Pons (tissue), 1 donor: ENCODE data around the gene COL2A1.

Experiments used
- DNase-seq: peaks from one replicate; pipeline ENCODE4 v3.0.0-alpha.2; 2016; ENCODE audit warnings: low spot score

COL2A1 gene

DNA sequence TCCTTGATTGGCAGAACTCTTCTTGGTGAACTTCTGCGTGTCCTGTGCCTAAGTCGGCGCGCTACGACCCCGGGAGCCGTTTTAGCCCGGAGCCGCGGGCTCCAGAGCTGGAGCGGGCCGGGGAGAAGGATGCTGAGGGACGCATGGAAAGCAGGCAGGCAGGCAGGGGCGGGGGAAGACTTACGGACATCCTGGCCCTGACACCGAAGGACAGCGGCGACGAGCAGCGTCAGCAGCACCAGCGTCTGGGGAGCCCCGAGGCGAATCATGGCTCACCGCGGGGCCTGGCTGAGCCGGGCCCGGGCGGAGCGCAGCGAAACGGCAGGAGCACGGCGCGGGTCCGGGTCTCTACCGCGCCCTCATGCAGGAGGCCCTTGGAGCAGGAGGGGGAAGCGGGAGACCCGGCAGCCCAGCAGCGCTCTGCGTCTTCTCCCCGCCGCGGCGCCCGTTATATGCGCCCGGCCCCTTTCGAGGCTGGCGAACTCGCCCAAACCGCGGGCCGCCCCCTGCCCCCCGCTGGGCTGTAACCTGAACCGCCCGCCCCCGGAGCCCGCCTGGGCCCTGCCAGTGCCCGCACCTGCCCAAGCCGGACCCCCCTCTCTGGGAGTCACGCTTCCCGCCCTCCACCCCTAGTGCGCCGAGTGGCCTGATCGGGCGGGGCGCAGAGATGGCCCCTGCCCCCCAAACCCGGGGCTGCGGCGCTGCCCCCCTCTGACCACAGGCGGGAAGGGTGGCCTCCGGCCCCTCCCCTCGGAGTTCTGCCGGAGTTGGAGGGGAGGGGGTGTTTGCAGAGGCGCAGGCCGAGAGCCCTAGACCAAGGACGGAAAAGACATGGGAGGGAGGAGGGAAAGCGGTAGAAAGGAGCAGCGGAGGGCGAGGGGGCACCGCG is at the start of gene COL2A1:
Gene COL2A1, minus strand, starts transcription at position 424 of the 889 bp plus-strand sequence. Its CDS starts 155 bp downstream, at position 269.
- no peak for DNase-seq

DNA sequence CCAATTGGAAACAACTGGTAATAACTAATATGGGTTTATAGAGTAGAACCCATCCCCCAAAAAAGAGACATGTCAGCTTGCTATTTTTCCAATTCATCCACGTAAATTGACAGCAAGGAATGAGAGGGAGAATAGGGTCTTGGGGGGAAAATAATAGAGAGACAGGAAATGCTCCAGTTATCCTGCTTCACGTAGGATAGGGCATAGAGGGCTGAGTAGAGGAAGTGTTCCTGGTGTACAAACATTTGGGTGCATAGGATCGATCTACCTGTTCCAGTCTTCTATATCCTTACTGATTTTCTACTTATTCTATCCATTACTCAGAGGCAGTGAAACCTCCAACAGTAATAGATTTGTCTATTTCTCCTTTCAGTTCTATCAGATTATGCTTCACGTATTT is 49.6 kb upstream of the COL2A1 start:
- no peak for DNase-seq

DNA sequence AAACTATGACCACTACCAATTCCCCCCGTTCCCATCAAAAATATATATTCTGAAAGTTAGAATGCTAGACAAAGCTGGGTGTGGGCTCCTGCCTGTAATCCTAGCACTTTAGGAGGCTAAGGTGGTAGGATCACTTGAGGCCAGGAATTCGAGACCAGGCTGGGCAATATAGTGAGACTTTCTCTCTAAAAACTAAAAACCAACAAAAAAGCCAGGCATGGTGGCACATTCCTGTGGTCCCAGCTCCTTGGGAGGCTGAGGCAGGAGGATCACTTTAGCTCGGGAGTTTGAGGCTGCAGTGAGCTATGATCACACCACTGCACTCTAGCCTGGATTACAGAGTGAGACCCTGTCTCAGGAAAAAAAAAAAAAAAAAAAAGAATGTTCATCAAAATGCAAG is 48.8 kb upstream of the COL2A1 start:
- DNase-seq, result no peak

DNA sequence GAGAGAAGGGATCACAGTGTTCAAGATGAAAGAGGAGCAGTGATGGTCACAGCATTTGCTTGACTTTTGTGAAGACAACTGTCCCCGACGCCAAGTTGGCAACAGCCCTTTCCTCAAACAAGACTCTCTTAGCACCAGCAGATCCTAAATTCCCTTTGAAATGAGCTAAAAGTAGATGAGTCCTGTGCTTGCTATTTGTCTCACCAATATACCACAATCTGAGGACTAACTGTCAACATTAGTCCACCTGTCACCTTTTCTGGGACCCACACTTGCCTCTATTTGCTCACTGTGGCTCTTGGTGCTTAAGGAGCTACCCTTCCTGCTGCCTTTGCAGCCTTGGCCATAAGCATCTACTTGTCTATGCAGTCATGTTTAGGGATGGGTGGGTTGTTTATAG is 47.4 kb upstream of the COL2A1 start:
- no peak for DNase-seq

DNA sequence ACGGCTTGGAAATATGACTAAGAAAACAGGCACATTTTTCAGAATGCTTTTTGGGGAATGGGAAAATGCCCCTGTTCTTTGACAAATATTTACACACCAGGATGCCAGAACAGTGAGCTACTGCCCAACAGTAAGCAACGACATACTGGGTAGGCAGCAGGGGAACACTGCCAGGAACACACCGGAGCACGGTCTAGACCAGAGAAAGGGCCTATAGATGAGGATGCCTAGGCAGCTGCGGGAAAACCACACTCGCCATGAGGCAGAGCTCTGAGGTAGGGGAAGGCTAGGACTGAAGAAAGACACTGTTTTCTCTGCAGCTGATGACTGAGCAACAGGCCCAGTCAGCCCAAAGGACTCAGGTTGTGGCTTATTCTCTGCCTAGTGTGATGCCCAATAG is 45.9 kb upstream of the COL2A1 start:
- DNase-seq, result no peak

DNA sequence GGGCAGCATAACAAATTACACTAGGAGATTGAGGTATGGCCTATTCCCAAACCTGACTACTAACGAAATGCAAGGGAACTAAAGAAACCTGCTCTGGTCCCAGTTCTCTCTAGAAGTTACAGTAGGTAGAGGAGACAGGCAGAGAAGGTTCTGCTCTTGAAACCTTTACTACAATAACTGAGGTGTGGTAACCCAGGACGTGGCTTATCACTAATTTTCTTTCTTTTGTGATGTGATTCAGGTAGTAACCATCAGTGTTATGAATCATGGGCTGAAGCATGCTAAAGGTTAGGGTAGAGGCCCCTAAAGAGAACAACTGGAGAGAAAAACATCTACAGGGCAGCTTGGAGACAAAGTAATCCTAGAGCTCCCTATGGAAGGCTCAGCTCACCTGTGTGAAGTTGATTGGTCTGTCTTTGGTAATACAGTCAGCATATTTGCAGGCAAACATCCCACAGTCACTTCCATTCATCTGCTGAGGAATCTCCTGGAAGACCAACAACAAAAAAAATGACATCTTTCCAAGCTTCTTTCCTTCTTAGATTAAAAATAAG is 41.8 kb upstream of the COL2A1 start:
- no peak for DNase-seq

DNA sequence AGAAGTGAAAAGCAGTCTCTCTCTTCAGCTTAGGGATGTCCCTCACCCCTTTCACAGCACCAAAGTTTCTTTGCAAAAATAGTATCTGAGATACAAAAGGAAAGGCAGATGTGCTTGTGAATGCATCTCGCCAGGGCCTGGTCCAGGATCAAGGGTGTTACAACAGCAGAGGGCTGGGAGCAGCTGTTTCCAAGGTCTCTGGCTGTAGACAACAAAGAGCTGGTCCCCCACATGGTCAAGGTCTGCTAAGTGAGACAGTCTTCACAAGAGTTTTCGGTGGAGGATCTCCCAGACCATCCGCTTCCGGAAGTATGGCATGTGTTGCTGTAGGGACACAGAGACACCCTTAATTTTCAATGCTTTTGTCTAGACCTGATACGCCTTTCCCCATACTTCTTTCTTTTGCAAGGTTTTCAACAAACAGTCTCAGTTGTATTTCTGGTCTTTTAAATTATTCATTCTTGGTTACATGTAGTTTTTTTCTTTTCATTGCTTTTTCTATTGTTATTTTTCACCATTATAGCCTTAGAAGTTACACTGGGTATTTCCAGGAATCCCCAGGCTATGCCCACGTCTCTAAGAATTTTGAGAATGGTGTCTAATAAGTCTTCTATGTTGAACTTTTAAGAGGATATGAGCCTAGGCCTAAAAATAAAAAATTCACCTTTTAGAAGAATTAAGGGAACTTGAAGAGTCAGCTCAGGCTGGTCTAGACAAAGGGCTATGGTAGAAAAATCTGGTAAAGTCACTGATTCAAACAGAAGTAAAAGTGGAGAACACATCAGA is 41.0 kb upstream of the COL2A1 start:
- no peak for DNase-seq

DNA sequence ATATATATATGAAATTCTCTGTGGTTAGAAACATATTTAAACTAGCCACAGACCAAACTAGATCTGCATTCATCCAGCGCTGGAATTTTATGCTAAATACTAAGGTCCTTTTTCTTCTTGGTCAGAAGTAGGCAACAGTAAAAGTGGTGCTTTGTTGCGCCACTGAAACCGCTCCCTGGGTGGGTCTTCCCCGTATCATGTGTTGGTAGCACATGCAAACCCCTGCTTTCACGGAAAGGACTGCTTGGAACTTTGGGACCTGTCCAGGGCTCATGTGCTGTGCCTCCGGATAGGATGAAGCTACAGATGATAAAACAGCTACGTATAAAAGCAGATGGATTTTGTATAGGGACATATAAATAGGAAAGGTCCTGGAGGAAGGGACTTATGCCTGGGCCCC is 40.1 kb upstream of the COL2A1 start:
- no peak for DNase-seq

DNA sequence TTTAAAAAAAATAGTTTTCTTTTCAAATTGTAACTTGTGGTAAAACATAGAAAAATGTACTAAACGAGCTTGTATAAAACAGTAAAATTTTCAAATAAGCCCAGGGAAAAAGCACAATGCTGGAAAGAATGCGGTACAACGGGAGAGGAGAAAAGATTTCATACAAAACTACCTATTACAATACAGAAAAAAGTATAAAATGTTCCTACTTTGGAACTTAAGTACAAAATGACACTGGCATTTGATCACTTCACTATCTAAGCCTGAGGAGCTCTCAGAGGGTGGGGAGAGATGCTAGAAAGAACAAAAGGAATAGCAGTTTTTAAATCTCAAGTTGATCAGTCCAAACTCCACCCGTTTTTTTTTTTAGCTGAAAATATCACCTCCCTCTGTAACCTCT is 39.5 kb upstream of the COL2A1 start:
- DNase-seq, result no peak

DNA sequence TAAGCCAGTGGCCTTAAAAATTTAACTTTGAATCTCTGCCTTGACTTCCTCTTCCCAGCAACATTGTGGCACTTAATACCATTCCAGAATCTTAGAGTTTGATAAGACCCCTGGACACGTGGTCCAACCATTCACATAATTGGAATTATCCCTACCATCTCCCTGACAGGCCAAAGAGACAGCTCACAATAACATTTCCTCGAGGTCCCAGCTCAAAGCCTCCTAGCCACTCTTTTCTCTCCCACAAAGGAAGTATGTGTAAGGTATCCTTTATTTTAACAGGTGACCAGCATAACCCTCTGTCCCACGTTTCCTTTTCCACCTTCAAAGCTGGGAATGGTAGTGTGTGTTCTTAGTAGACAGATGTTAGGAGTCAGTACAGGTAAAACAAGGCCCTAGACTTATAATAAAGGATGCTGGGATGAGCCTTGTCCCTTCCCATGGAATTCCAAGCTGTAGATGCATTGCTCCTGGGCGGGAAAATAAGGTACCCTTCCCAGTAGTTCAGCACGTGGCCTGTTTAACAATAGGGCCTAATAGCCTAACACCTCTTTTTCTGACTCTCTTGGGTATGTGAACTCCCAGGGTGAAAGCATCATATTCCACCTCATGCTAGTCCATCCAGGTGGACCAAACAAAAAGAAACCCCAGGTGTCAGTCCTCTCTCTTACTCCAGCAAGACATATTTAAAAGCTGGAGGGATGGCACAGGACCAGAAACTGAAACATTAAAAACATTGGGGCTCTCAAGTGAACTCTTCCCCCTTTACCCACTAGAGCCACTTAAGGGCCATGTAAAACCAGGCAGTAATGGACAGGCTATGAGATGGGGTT is 37.5 kb upstream of the COL2A1 start:
- DNase-seq, result no peak

DNA sequence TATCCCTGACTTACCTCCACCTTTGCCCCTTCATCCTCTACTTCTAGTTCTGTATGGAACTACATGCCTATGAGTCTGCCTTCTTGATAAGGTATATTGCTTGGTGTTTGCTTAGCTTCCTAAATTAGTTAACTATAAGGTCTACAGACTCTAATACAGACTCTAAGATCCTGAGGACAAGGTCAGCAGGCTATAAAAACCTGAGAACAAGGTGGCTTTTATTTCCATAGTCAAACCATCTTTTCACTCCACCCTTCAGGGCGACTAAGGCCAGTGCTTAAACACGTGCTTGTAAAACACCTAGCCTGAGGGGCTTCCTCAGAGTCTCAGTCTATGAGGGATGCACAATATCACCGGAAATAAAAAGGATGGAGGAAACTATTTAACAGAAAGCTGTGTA is 36.1 kb upstream of the COL2A1 start:
- DNase-seq, result no peak

DNA sequence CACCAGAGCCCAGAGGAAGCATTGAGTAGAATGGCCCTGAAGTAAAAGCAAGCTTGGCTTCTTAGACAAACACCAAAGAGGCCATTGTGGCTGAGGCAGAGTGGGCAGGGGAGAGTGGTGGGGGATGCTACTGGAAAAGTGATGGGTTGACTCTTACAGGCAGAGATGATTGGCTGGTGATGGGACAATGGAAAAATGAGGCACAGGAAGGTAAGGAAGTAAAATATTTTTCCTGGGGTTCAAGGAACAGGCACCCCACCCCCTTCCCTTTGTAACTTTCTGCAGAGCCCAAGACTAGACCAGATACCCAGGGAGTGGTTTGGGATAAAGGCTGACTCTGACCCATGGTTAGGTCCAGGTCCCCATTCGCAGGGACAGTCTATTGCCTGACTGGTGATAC is 34.9 kb upstream of the COL2A1 start:
- no peak for DNase-seq

DNA sequence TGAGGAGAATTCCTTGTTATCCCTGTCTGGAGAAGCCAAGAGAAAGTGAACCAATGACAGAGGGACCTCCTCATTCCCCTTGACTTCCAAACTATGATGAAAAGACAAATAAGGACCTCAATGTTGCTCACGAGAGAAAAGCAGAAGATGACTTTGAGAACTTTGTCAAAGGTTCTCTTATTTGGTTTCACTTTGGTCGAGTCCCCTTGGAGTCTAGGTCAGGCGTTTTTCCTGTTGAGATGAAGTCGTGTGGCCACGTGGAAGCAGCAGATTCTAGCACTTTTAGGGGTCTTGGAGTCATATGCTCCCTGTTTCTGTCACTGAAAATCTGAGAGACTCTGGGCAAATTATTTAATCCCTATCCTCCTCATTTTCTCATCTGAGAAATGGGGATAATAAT is 33.8 kb upstream of the COL2A1 start:
- DNase-seq, result peak; percentile 34

DNA sequence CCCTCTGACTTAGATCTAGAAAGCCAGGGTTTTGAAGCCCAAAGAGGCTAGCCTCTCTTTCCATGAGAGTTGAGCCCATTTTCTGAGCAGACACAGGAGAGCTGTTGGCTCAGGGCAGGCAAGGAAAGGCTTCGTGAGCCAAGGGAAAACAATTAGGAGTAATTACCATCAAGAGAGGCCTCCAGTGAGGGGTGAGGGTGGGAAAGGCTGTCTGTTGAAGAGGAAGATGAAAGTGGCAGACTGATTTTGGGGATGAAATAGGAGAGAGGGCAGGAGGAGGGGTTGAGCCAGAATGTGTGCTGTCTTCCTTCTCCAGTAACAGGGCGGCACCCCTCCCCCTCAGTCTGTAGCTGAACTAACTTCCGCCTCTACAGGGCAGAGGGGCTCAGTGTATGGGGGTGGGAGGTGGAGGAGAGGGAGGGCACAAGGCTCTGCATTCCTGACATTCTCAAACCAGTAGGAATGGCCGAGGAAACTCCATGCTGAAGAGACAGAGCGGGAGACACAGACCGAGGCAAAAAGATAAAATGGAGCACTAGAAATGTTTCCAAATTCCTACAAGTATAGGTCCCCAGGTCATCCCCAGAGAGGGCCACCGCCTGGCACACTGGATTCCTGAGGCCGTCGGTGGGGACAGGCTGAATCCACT is 33.1 kb upstream of the COL2A1 start:
- DNase-seq, result no peak

DNA sequence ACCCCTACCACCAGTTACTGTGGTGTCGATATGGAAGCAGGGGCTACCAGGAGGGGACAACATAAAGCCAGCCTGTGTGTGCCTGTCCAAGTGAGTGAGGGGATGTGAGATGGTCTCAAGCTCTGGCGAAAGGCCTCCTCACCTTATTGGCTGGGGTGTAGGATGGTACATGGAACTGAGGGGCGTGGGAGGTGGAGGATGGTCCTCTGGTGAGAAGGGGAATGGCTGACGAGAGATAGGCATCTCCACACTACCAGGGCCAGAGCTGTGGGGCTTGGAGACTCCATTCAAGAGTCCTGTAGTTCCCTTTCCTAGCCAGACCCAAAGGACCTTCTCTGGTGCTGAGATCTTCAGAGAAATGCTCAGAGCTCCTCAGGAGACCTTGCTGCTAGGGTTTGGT is 32.5 kb upstream of the COL2A1 start:
- no peak for DNase-seq

DNA sequence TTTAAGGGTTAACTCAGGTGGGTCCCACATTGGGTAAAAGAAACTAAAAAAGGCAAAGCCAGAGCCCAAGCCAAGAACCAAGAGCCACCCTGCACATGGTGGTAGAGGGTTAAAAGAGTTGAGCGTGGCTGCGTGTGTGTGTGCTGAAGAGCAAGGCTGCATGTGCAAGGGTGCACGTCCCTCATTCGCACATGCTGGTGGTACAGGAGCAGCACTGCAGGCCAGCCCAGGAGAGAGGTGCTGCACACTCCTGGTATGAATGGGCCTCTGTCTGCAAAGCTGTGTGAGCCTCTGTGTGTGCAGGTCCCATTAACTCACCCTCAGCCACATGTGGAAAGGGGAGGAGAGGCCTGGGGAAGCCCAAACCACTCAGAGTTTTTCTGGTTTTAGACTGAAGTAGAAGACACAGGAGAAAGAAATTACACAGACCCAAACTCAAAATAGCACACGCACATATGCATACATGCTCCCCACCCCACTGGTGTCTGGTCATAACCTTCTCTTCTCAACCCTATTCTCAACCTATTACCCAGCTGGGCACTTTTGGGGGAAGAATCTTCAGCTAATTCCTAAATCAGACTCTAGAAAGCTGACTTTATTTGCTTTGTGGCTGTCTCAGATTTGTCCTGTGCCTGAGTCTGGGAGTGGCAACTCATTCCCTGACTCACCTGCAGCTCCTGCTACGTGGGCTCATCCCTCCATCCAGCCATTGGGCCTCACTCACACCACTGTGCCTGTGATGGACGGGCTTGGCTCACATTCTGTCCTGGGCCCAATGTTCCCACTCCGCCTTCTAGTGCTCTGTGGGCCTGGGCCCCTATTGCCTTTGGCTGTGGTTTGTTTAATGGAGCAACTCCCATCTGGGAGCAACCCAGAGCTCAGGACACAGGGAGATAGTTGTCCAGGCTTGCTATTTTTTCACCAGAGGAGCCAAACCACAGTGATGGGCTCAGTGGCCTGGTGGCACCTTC is 30.8 kb upstream of the COL2A1 start:
- DNase-seq, result no peak

DNA sequence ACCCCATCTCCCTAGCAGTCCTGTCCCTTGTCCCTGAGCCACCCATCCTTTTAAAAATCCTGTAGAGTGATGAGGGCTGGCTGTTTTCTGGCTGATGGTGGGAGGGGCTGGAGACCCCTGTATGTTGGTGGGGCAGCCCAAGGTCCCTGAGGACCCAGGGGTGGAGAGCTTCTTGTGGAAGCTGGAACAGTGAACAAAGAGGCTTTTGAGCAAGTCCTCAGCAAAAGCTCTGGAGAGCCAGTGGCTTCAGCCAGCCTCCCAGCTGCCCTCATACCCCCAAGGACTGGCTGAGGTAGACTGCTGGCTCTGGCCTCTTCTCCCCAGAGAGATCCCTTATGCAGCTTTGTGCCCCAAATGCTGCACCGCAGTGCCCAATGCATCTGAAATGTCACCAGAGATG is 29.2 kb upstream of the COL2A1 start:
- DNase-seq, result no peak

DNA sequence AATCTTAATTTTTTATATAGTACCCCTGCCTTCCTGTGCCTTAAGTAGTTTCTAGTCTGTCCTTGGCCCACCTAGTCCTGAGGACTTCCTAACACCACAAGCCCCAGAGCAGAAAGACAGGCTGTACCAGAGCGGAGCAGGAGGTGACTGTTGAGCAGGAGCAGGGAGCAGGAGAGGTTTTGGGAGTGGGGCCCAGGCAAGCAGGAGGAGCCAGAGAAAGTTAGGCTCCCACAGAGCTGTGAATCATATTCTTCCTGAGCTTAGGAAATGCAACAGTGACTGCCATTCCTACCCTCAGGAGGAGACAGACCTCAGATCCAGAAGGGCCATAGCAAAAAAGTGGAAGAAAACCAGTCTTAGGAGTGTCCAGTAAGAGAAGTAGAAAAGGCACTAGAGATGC is 28.3 kb upstream of the COL2A1 start:
- no peak for DNase-seq

DNA sequence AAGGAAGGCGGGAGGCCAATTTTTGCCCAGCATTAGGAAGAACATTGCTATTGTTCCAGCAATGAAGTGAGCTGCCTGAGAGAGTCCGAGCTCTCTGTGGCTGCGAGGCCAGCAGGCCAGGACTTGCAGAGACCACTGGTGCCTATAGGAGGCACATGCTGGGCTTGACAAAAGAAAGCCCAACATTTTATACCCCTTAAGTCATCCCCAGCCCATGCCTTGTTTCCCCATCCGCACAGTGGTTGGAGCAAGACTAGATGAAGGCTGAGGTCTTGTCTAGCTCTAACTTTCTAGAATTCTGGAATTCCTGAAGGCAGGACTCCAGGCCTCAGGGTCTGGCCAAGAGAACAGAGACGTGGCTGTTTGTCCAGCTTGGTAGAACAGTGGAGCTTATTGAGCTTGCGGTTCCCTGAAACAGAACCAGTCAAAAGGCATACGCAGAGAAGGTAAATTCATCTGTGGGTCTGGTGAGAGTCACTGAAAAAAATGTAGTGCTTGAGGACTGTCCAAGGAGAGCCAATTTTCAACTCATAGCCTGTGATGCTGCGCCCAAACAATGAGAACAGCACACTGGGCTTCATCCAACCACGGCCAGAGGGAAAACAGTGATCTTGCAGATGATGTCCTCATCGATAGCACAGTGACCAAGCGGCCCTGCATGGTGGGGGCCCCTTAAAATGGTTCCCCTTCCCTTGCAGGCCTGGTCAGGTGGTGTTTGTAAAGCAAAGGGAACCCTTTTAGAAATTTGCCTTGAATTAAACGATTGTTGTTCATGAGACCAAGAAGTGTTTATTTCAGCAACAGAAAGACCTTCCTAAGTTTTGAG is 27.1 kb upstream of the COL2A1 start:
- no peak for DNase-seq
